ENCODE data around the gene ACIN1. TPM values are rescaled to one million over a fixed set of nuclear protein-coding genes. Genes with fewer than 3 reads are reported as not detected.

ACIN1 gene
- total RNA-seq, 1 donor from 2014 or later: 64.6 TPM

- H3K36me3 ChIP-seq: peaks cover 66% of the 10 kb centered on the region
- no peaks in the 10 kb centered on the region for H3K9me3 ChIP-seq (replicated peaks)
- no peak for TF ChIP-seq CTCF (IDR thresholded peaks at IDR 0.05; ENCODE audit: borderline replicate concordance)
- H3K27me3 ChIP-seq (ENCODE audit: low read depth): no peaks in the 10 kb centered on the region
- peak overlapping the region; percentile 81 for H3K27ac ChIP-seq (replicated peaks)
- intact Hi-C loops (cut with micrococcal nuclease): no loop called here
- H3K4me1 ChIP-seq: peaks cover 59% of the 10 kb centered on the region
- H3K4me3 ChIP-seq: peak overlapping the region; percentile 70
- DNase-seq: no peak
Observed at GRCh38 chr14:23071921-23072539, 22.9 kb downstream of the ACIN1 start.

- Histone ChIP-seq H3K9me3 (replicated peaks) (no peaks in the 10 kb centered on the region), H3K36me3 (peaks cover 66% of the 10 kb centered on the region), H3K4me1 (peaks cover 57% of the 10 kb centered on the region), H3K4me3 (peak overlapping the region; percentile 70), H3K27me3 (ENCODE audit: low read depth) (no peaks in the 10 kb centered on the region), H3K27ac (replicated peaks) (peak overlapping the region; percentile 81)
- TF ChIP-seq CTCF (IDR thresholded peaks at IDR 0.05; ENCODE audit: borderline replicate concordance): no peak
- intact Hi-C loops (cut with micrococcal nuclease): no loop called here
- peak; percentile 83 for DNase-seq
Observed at GRCh38 chr14:23071244-23071920, 23.6 kb downstream of the ACIN1 start.

GRCh38 chr14:23070262-23071129 is 24.4 kb downstream of the ACIN1 start:
- peaks cover 66% of the 10 kb centered on the region for H3K36me3 ChIP-seq
- H3K4me3 ChIP-seq: peak overlapping the region; percentile 70
- DNase-seq: no peak
- no peak for TF ChIP-seq CTCF (IDR thresholded peaks at IDR 0.05; ENCODE audit: borderline replicate concordance)
- H3K9me3 ChIP-seq (replicated peaks): no peaks in the 10 kb centered on the region
- peak overlapping the region; percentile 81 for H3K27ac ChIP-seq (replicated peaks)
- no peaks in the 10 kb centered on the region for H3K27me3 ChIP-seq (ENCODE audit: low read depth)
- intact Hi-C loops (cut with micrococcal nuclease): no loop called here
- peaks cover 56% of the 10 kb centered on the region for H3K4me1 ChIP-seq

- TF ChIP-seq CTCF (IDR thresholded peaks at IDR 0.05; ENCODE audit: borderline replicate concordance): no peak
- DNase-seq: no peak
- intact Hi-C loops (cut with micrococcal nuclease): no loop called here
- no peak overlapping the region for H3K4me3 ChIP-seq
- H3K27ac ChIP-seq (replicated peaks): peak overlapping the region; percentile 43
- H3K9me3 ChIP-seq (replicated peaks): no peaks in the 10 kb centered on the region
- H3K4me1 ChIP-seq: peaks cover 56% of the 10 kb centered on the region
- peaks cover 66% of the 10 kb centered on the region for H3K36me3 ChIP-seq
- no peaks in the 10 kb centered on the region for H3K27me3 ChIP-seq (ENCODE audit: low read depth)
Observed at GRCh38 chr14:23069413-23069806, 25.5 kb downstream of the ACIN1 start.

GRCh38 chr14:23068789-23069412 is 26.0 kb downstream of the ACIN1 start:
- H3K27ac ChIP-seq (replicated peaks): peak overlapping the region; percentile 43
- no peaks in the 10 kb centered on the region for H3K27me3 ChIP-seq (ENCODE audit: low read depth)
- no peaks in the 10 kb centered on the region for H3K9me3 ChIP-seq (replicated peaks)
- peak; percentile 99 for TF ChIP-seq CTCF (IDR thresholded peaks at IDR 0.05; ENCODE audit: borderline replicate concordance)
- H3K36me3 ChIP-seq: peaks cover 66% of the 10 kb centered on the region
- H3K4me1 ChIP-seq: peaks cover 56% of the 10 kb centered on the region
- peak; percentile 60 for DNase-seq
- intact Hi-C loops (cut with micrococcal nuclease): no loop called here
- no peak overlapping the region for H3K4me3 ChIP-seq
